HG03469 (cell line): ENCODE measurements around the gene AKT3.

ENCODE experiments used
- ATAC-seq: cut with Tn5 transposase; IDR thresholded peaks from one replicate; pipeline ENCODE4 v1.9.1; 2021; ENCODE audit warnings: mild to moderate bottlenecking, moderate library complexity, moderate number of reproducible peaks; ENCODE audit not compliant: unreplicated experiment

Gene AKT3

GRCh38 chr1:243493156-243494129 is 356.6 kb downstream of the AKT3 start:
- ATAC-seq: no peak

- ATAC-seq: no peak
Measured at GRCh38 chr1:243490748-243491686, 359.0 kb downstream of the AKT3 start.

- ATAC-seq: no peak
Measured at GRCh38 chr1:243489681-243490546, 360.1 kb downstream of the AKT3 start.

- no peak for ATAC-seq
Measured at GRCh38 chr1:243489158-243489527, 360.9 kb downstream of the AKT3 start.

- ATAC-seq: no peak
Measured at GRCh38 chr1:243488459-243489157, 361.4 kb downstream of the AKT3 start.

- no peak for ATAC-seq
Measured at GRCh38 chr1:243487649-243488227, 362.3 kb downstream of the AKT3 start.

- ATAC-seq: no peak
Measured at GRCh38 chr1:243487036-243487648, 362.9 kb downstream of the AKT3 start.

- no peak for ATAC-seq
Measured at GRCh38 chr1:243483952-243484351, 366.1 kb downstream of the AKT3 start.

- no peak for ATAC-seq
Measured at GRCh38 chr1:243483071-243483771, 366.8 kb downstream of the AKT3 start.

- no peak for ATAC-seq
Measured at GRCh38 chr1:243482141-243483022, 367.7 kb downstream of the AKT3 start.

- ATAC-seq: no peak
Measured at GRCh38 chr1:243481101-243481500, 368.9 kb downstream of the AKT3 start.

GRCh38 chr1:243477731-243478290 is 372.2 kb downstream of the AKT3 start:
- ATAC-seq: no peak

GRCh38 chr1:243475966-243476365 is 374.1 kb downstream of the AKT3 start:
- ATAC-seq: no peak

- ATAC-seq: no peak
Measured at GRCh38 chr1:243474906-243475305, 375.1 kb downstream of the AKT3 start.

GRCh38 chr1:243474136-243474881 is 375.7 kb downstream of the AKT3 start:
- ATAC-seq: no peak
